KBM-7 (cell line): ENCODE measurements around the gene NR1I2.

Experiments
- DNase-seq: peaks from one replicate; pipeline ENCODE4 v3.0.0-alpha.2; 2015
- in situ Hi-C: fragments of 300-500 bp; cut with MboI; formaldehyde crosslinking; loops from 2 replicates; pipeline ENCODE4 v1.14.3; 2020; ENCODE audit warnings: low sequenced_read_pairs, low pct_unique_long_range_greater_than_20kb, mixed read lengths

The NR1I2 gene

DNA sequence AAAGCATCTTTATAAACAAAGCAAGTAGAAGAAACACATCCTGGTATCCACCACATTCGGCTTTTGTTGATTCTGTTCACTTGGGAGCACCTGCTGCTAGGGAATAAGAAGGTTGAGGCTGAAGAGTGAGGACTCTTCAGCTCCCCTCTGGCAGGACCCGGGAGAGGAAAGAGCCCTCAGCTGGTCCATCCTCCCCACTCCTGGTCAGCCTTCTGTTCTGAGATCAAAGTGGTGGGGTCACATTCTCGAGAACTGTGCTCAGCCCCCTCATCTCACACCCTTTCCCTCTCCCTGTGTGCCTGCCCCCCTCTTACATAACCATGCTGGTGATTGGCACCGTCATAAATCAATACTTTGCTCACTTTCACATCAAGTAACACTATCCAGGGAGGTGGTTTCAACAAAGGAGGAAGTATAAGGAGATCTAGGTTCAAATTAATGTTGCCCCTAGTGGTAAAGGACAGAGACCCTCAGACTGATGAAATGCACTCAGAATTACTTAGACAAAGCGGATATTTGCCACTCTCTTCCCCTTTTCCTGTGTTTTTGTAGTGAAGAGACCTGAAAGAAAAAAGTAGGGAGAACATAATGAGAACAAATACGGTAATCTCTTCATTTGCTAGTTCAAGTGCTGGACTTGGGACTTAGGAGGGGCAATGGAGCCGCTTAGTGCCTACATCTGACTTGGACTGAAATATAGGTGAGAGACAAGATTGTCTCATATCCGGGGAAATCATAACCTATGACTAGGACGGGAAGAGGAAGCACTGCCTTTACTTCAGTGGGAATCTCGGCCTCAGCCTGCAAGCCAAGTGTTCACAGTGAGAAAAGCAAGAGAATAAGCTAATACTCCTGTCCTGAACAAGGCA, at the start of gene NR1I2:
NR1I2 (plus strand) TSS at position 772 of the 869 bp plus-strand sequence.
- in situ Hi-C loops, result no loop called here
- peak; percentile 27 for DNase-seq

DNA sequence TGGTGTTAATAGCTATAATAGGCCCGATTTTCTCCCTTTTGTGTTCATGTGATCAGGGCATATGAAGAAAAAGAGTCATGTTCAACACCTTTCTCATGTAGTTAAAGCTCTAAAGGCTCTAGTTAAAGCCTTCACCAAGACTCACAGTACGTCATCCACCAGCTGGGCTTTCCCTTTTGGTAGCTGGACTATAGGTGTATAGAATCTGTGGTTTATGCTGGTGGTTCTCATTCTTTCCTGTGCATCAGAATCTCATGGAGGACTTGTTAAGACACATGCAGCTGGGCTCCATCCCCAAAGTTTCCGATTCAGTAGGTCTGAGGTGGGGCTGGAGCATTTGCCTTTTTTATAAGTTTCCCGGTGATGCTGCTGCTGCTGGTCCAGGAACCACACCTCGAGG, 48.1 kb upstream of the NR1I2 start:
- in situ Hi-C loops, result no loop called here
- no peak for DNase-seq

DNA sequence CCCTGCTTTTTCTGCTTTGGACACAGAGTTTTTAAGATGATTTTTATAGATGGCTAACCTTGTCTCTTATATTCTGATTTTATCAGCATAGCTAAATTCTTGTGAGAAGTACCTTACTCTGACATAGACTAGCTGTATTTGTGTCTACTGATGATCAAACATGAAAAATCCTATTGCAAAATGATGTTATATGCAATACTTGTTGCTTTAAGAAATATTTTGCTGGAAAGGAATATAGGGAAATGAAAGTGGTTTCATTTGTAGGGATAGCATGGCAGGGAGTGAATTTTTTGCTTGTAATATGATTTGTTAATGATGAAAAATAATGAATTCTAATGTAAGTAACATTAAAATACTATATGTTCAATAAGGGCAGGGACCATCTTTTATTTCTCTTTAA, 43.2 kb upstream of the NR1I2 start:
- DNase-seq, result no peak
- in situ Hi-C loops, result no loop called here

DNA sequence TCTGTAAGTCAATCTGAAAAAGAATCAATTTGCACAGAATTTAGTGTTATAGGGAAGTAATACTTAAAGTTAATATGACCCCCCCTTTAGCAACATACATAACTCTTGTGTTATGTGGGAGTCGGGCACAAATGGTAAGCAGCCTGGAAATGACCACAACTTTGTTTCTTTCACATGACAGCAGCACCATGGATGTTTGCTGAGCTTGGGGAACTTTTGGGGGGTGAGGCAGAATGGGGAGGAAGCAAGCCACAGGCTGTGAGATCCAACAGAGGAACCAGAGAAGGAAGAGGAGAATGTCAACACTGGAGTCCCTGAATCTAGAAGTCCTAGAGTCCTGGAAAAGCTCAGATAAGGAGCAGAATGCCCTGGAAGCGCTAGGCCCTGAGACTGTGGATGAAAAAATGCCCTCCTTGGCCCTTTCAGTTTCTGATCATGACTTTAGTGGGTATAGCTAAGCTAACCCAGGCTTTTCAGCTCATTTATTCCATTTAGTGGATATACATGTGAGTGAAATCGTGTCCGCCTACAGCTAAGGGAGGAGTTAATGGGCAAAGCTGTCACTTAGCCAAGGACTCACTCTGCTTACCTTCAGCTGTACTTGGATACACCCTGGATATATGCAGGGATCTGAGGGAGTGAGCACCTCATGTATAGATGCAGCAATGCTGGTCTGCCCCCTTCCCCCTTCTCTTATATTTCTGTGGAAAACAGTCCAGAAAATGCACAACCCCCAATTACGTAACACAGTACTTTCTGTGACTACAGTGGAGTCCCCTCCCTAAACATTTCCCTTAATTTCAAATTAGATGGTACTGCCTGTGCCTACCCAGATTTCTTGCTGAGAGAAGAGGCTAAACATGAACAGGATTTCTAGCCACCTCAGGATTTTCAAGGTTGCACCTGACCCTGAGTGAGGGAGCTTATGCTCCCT, 40.0 kb upstream of the NR1I2 start:
- in situ Hi-C loops, result no loop called here
- DNase-seq, result no peak

DNA sequence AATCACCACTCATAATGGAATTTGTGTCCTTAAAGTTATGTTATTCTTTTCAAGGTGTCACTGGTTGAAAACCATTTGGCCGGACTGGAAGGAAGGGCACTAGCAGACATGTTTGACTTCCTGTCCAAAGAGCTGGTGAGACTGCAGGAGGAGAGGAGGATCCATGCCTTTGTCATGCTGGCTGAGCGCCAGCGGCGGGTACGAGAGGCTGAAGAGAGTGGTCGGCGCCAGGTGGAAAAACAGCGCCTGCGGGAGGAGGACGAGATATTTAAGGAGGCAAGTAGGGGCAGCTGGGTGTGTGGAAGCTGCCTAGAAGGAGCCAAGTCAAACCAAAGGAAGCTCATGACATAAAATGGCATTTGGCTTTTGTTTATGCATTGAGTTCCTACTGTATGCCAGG, 38.0 kb upstream of the NR1I2 start:
- DNase-seq, result no peak
- in situ Hi-C loops, result no loop called here

DNA sequence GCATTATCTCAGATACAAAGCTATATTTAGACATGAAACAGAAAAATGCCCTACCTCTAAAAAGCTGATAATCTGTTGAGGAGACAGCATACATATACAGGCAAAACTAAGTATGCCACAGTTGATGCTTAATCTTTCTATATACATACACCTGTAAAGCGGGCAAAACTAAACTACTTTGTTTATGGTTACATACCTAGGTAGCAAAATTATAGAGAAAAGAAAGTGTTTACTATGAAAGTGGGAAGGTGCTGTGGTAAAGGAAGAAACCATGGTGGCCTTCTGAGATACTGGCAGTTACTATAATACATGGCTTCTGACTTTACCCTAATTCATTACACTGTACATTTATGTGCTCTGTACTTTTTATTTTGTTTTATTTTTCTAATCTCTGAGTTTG, 36.0 kb upstream of the NR1I2 start:
- in situ Hi-C loops, result no loop called here
- no peak for DNase-seq

DNA sequence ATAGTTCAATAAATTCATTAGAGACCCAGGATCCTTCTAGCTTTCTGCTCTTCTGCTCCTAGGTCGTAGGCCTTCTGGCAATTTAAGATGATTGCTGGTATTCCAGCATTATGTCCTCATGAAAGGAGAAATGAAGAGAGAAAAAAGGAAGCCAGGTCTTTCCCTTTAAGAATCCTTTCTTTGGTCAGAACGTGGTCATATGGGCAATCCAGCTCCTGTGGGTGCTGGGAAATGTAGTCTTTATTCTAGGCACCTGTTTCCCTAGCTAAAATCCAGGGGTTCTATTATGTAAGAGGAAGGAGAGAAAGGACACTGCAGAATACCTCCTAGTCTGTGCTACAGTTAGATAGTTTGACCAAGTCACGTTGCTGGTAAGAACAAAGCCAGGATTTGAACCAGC, 35.5 kb upstream of the NR1I2 start:
- in situ Hi-C loops, result no loop called here
- no peak for DNase-seq

DNA sequence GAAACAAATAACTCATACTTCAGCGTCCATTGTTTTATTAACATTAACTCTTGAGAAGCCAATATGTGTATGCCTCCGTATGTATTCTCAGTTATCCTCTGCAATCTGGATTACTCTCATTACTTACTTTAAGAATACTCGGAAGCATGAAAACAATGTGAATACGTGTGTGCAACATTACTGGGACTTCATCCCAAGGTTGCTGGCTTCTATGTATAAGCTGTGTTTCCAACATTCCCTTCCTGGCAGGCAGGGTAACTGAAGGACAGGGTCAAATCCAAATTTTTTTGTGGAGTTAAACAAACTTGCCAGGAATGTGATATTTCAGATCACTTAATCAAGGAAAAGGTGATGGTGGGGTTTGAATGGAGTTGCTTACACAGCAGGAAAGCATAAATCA, 34.5 kb upstream of the NR1I2 start:
- no peak for DNase-seq
- in situ Hi-C loops, result no loop called here

DNA sequence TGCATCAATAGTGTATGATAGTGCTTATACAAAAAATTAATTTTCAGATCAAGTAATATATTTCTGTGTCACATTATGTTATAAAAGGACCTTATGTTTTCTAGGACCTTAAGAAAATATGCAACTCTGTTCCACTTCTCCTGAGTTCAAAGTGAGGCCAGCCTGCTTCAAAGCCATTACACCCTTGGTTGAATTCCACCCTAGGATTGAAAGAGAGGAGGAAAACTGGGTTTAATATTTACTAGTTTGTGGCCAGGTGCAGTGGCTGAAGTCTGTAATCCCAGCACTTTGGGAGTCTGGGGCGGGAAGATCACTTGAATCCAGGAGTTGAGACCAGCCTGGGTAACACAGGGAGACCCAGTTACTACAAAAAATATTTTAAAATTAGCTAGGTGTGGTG, 32.9 kb upstream of the NR1I2 start:
- DNase-seq, result no peak
- in situ Hi-C loops, result no loop called here

DNA sequence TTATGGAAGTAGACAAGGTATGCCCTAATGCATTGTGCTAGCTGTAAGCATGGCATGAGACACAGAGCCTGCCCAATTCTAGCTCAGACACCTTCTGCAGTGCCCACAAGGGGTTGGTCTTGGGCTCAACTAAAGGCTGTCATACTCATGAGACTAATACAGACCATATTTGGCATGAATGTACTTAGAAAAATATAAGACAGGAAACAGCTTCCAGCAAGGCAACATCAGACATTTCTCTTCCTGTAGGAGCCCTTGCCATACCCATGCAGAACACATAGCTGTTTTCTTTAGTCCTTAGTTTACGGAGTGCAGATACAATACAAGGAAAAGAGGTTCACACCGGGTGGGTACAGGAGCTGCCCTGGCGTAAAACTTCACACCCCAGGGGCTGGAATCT, 30.5 kb upstream of the NR1I2 start:
- in situ Hi-C loops, result no loop called here
- DNase-seq, result no peak

DNA sequence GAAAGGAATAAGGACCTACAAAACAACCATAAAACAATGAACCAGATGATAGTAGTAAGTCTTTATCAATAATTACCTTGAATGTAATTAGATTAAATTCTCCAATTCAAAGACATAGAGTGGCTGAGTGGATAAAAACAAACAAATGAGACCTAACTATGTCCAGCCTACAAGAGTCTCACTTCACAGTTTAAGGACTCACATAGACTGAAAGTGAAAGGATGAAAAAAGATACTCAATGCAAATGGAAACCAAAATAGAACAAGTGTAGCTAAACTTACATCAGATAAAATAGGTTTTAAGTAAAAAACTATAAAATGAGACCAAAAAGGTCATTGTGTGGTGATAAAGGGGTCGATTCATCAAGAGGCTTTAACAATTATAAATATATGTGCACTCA, 21.9 kb upstream of the NR1I2 start:
- in situ Hi-C loops, result no loop called here
- DNase-seq, result no peak

DNA sequence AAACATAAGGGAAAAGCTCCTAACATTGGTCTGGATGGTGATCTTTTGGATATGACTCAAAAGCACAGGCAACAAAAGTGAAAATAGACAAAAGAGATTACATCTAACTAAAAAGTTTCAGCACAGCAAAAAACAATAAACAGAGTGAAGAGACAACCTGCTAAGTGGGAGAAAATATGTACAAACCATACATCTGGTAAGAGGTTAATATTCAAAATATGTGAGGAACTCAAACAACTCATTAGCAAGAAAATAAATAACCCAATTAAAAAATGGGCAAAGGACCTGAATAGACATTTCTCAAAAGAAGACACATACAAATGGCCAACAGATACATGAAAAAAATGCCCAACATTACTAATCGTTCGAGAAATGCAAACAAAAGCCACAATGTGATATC, 19.0 kb upstream of the NR1I2 start:
- no peak for DNase-seq
- in situ Hi-C loops, result no loop called here

DNA sequence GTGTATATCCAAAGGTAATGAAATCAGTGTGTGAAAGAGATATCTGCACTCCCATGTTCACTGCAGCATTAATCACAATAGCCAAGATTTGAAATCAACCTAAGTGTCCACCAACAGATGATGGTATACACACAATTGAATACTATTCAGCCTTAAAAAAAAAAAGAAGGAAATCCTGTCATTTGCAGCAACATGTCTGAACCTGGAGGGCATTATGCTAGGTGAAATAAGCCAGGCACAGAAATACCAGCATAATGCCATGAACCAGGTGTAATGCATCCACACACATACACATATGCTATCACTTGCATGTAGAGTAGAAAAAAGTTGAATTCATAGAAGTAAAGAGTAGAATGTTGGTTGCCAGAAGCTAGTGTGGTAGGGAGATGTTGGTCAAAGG, 18.4 kb upstream of the NR1I2 start:
- DNase-seq, result no peak
- in situ Hi-C loops, result no loop called here

DNA sequence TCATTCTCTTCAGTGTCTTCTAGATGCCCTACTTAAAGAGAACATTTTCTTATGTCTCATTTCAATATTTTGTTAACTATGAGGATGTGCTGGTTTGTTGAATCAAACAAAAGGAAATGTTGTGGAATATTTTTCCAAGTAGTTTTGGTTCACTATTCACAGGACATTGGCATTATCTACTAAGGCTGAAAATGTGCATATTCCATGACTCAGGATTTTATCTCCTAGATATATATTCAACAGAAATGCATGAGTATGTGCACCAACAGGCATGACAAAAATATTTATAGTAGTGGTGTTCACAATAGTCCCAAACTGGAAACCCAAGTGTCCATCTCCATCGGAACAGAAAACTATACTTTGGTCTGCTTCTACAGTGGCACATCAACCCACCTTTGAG, 16.7 kb upstream of the NR1I2 start:
- in situ Hi-C loops, result no loop called here
- DNase-seq, result no peak

DNA sequence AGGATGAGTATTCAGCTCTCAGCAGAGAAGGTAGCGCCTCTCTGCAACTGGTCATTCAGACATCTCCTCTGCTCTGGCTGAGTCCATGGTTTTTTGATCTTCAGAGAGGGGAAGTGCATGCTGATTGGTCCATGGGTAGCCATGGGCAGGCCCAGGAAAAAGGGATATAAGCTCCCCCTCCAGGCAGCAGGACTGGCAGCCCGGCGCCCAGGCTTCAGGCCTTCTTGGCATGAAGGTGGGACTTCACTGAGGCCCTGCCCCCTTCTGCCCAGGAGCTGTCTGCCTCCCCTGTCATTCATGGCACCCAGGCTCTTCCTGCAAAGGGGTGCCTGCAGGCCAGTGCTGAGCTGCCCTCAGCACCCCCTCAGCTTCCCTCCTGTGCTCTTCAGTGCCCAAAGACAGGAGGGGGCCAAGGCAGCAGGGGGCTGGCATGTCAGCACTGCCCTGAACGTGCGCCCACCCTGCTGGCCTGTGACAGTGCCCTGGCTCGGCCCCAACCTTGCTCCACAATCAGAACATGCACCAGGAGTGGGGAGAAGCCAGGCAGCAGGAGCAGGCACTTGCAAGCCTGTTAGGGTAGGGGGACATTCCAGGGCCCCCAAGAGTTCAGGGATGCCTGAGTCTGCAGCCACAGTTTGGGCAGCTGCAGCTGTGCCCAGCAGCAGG, 13.8 kb upstream of the NR1I2 start:
- DNase-seq, result no peak
- in situ Hi-C loops, result no loop called here

DNA sequence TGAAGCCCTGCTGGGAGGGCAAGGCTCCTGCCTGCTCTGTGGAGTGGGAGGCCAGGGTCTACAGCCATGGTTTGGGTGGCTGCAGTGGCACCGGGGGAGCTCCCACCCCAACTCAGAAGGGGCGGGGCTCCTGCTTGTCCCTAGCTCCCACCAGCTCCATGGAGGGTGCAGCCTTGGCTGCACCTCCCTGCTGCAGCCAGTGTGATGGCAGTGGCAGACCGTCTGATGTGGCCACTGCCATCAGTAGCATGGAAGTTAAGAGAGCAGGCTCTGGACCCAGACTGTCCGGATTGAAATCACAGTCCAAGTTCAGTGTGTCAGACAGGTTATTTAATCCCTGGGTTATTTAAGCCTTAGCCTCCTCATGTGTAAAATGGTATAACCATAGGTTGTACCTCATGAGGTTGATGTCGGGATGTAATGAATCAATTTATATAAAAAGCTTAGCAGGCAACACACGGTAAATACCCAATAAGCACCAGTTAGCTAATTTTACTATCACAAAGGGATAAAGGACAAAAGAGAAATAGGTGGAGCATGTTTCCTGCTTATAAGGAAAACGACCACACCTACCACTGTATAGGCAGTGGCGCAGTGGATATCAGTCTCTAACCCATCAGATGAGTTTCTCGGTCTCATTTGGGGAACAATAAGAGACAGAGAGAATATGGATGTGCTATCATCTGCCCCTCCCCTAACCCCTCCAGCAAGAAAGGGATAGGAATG, 13.1 kb upstream of the NR1I2 start:
- no peak for DNase-seq
- in situ Hi-C loops, result no loop called here

DNA sequence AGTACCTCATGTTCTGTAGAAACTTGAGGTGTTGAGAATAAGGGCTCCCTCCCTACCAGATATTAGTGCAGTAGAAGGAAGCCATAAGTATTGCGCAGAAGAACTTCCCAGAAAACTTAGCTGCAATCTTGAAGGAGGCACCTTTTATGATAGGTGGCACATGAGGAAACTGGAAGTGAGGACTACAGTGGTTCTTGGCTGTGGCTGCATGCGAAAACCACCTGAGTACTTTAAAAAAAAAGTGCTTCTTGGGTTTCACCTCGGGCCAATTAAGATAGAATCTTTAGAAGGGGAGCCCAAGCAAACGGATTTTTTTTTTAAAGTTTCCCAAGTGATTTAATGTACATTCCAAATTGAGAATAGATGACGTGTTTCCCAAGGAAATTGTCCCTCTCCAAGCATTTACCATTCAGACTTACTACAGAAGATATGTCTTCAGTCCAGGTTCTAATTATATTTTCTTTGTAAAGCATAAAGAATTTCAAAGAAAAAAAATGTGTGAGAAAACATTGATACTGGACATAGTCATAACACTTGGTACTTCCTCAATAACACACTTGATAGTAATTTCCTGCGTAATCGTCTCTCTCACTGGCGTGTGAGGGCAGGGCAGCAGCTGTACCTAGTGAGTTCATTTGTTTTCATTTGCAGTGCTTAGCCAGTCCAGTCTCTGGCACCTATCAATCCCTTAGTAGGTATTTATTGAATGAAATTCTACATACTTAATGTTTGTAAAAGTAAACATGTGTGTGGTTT, 12.3 kb upstream of the NR1I2 start:
- no peak for DNase-seq
- in situ Hi-C loops, result no loop called here

DNA sequence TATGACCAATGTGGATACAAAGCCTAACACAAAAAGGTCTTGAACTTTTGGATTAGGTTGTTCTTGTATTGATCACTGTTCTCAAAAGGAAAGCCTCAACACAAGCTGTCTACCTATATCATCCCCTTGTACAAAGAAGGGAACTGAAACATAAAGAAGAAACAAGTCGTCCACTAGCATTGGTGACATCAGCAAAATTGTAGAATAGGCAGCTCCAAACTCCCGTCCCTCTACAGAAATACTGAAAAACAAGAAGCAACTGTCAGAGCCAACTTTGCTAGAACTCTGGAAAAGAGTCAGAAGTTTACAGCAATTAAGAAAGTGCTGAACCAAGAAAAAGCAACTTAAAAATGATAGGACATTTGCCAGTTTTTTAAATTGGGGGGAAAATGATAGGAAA, 7.5 kb upstream of the NR1I2 start:
- in situ Hi-C loops, result no loop called here
- no peak for DNase-seq

DNA sequence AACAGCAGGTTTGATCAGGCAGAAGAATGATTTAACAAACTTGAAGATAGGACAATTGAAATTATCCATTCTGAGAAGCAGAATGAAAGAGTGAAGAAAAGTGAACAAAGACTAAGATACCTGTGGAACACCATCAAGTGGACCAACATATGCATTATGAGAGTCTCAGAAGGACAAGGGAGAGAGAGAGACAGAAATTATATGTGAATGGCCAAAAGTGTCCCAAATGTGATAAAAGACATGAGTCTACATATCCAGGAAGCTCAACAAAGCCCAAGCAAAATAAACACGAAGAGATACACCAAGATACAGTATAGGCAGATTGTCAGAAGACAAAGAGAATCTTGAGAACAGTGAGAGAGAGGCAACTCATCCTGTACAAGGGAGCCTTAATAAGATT, 5.6 kb upstream of the NR1I2 start:
- in situ Hi-C loops, result no loop called here
- no peak for DNase-seq
